ENCODE data around the gene TACC3. TPM values are rescaled to one million over a fixed set of nuclear protein-coding genes. Genes with fewer than 3 reads are reported as not detected.

Gene TACC3
- total and polyA plus RNA-seq, 2 experiments from 2014 or later, result 18.1 to 78.2 TPM

- no peak overlapping the region for H3K27ac ChIP-seq
- DNase-seq (ENCODE audit: low read depth in 1 of 2, low spot score in 1 of 2), result no peak
- H3K4me3 ChIP-seq, result no peak overlapping the region
- TF ChIP-seq CTCF (IDR thresholded peaks at IDR 0.05; ENCODE audit: low read depth, low read length), result no peak
- no peaks in the 10 kb centered on the region for H3K27me3 ChIP-seq
- H3K9me3 ChIP-seq (ENCODE audit: low read depth), result no peaks in the 10 kb centered on the region
- peaks cover 7% of the 10 kb centered on the region for H3K36me3 ChIP-seq
- no peaks in the 10 kb centered on the region for H3K4me1 ChIP-seq (ENCODE audit: low read depth)
Measured at GRCh38 chr4:1741208-1741607, 19.9 kb downstream of the TACC3 start.

- Histone ChIP-seq H3K9me3 (ENCODE audit: low read depth) (no peaks in the 10 kb centered on the region), H3K27ac (no peak overlapping the region), H3K27me3 (no peaks in the 10 kb centered on the region), H3K36me3 (peaks cover 5% of the 10 kb centered on the region), H3K4me1 (ENCODE audit: low read depth) (no peaks in the 10 kb centered on the region), H3K4me3 (no peak overlapping the region)
- no peak for DNase-seq (ENCODE audit: low read depth in 1 of 2, low spot score in 1 of 2)
- no peak for TF ChIP-seq CTCF (IDR thresholded peaks at IDR 0.05; ENCODE audit: low read depth, low read length)
Measured at GRCh38 chr4:1743551-1743950, 22.2 kb downstream of the TACC3 start.

GRCh38 chr4:1743975-1744374, 22.7 kb downstream of the TACC3 start:
- no peak for TF ChIP-seq CTCF (IDR thresholded peaks at IDR 0.05; ENCODE audit: low read depth, low read length)
- no peak for DNase-seq (ENCODE audit: low read depth in 1 of 2, low spot score in 1 of 2)
- Histone ChIP-seq H3K27ac (no peak overlapping the region), H3K4me3 (no peak overlapping the region), H3K27me3 (no peaks in the 10 kb centered on the region), H3K9me3 (ENCODE audit: low read depth) (no peaks in the 10 kb centered on the region), H3K36me3 (peaks cover 5% of the 10 kb centered on the region), H3K4me1 (ENCODE audit: low read depth) (no peaks in the 10 kb centered on the region)

GRCh38 chr4:1744552-1744951, 23.2 kb downstream of the TACC3 start:
- H3K27ac ChIP-seq, result no peak overlapping the region
- no peaks in the 10 kb centered on the region for H3K27me3 ChIP-seq

GRCh38 chr4:1745165-1745564, 23.8 kb downstream of the TACC3 start:
- Histone ChIP-seq H3K27me3 (no peaks in the 10 kb centered on the region), H3K9me3 (ENCODE audit: low read depth) (no peaks in the 10 kb centered on the region), H3K4me3 (no peak overlapping the region), H3K36me3 (peaks cover 5% of the 10 kb centered on the region), H3K4me1 (ENCODE audit: low read depth) (no peaks in the 10 kb centered on the region), H3K27ac (no peak overlapping the region)
- DNase-seq (ENCODE audit: low read depth in 1 of 2, low spot score in 1 of 2), result no peak
- no peak for TF ChIP-seq CTCF (IDR thresholded peaks at IDR 0.05; ENCODE audit: low read depth, low read length)

More at GRCh38 chr4:1744552-1744951, 23.2 kb downstream of the TACC3 start:
- DNase-seq (ENCODE audit: low read depth in 1 of 2, low spot score in 1 of 2), result no peak
- H3K9me3 ChIP-seq (ENCODE audit: low read depth), result no peaks in the 10 kb centered on the region
- H3K4me1 ChIP-seq (ENCODE audit: low read depth), result no peaks in the 10 kb centered on the region
- peaks cover 5% of the 10 kb centered on the region for H3K36me3 ChIP-seq
- no peak for TF ChIP-seq CTCF (IDR thresholded peaks at IDR 0.05; ENCODE audit: low read depth, low read length)
- no peak overlapping the region for H3K4me3 ChIP-seq

GRCh38 chr4:1745697-1746096, 24.4 kb downstream of the TACC3 start:
- Histone ChIP-seq H3K27me3 (no peaks in the 10 kb centered on the region), H3K27ac (no peak overlapping the region), H3K4me1 (ENCODE audit: low read depth) (no peaks in the 10 kb centered on the region), H3K4me3 (no peak overlapping the region), H3K9me3 (ENCODE audit: low read depth) (no peaks in the 10 kb centered on the region), H3K36me3 (peaks cover 5% of the 10 kb centered on the region)
- no peak for TF ChIP-seq CTCF (IDR thresholded peaks at IDR 0.05; ENCODE audit: low read depth, low read length)
- DNase-seq (ENCODE audit: low read depth in 1 of 2, low spot score in 1 of 2), result no peak

Measured in cardiac muscle cell (in vitro differentiated cells and primary cell).